GM12801 (cell line): ENCODE measurements around the gene NEGR1.

Experiments
- CTCF ChIP-seq: IDR thresholded peaks from one replicate; pipeline ENCODE4 v1.5.1; 2011; ENCODE audit warnings: control low read depth; ENCODE audit not compliant: insufficient read length; ENCODE audit errors: extremely low read depth

The NEGR1 gene

GRCh38 chr1:71950579-71950978 is 331.8 kb downstream of the NEGR1 start:
- TF ChIP-seq CTCF = no peak

- no peak for TF ChIP-seq CTCF
Measured at GRCh38 chr1:71949681-71950080, 332.7 kb downstream of the NEGR1 start.

GRCh38 chr1:71948561-71948960 is 333.8 kb downstream of the NEGR1 start:
- TF ChIP-seq CTCF = no peak

- TF ChIP-seq CTCF = no peak
Measured at GRCh38 chr1:71944006-71944405, 338.3 kb downstream of the NEGR1 start.

GRCh38 chr1:71940261-71940660 is 342.1 kb downstream of the NEGR1 start:
- TF ChIP-seq CTCF = no peak

- TF ChIP-seq CTCF = no peak
Measured at GRCh38 chr1:71930511-71930910, 351.8 kb downstream of the NEGR1 start.

GRCh38 chr1:71921935-71922559 is 360.3 kb downstream of the NEGR1 start:
- TF ChIP-seq CTCF = no peak
